SJCRH30 (cell line): ENCODE results near the gene PIEZO1. TPM values are rescaled to one million over a fixed set of nuclear protein-coding genes. Genes with fewer than 3 reads are reported as not detected.
"Not testable (repeated sequence)": the region's sequence is repeated elsewhere in the genome, so short reads cannot be mapped to it uniquely, and the experiment has no call there.

ENCODE experiments used
- DNase-seq, 2 experiments: peaks; one replicate each; pipeline ENCODE4 v3.0.0-alpha.2; 2015 to 2020
- H3K27ac ChIP-seq: fragments of 250-450 bp; sonication (Bioruptor Pico); 2 replicates; pipeline ENCODE4 v1.5.1; 2020; ENCODE audit warnings: mild to moderate bottlenecking, moderate library complexity
- H3K27me3 ChIP-seq: fragments of 250-450 bp; sonication (Bioruptor Pico); 2 replicates; pipeline ENCODE4 v1.5.1; 2020; ENCODE audit warnings: mild to moderate bottlenecking, moderate library complexity
- H3K36me3 ChIP-seq: fragments of 250-450 bp; sonication (Bioruptor Pico); 2 replicates; pipeline ENCODE4 v1.5.1; 2020; ENCODE audit warnings: mild to moderate bottlenecking, moderate library complexity
- H3K4me1 ChIP-seq: fragments of 250-450 bp; sonication (Bioruptor Pico); 2 replicates; pipeline ENCODE4 v1.5.1; 2020; ENCODE audit warnings: mild to moderate bottlenecking, moderate library complexity
- H3K4me3 ChIP-seq: fragments of 250-450 bp; sonication (Bioruptor Pico); 2 replicates; pipeline ENCODE4 v1.5.1; 2020; ENCODE audit warnings: mild to moderate bottlenecking, moderate library complexity
- H3K9me3 ChIP-seq: fragments of 250-450 bp; sonication (Bioruptor Pico); replicated peaks from 2 replicates; pipeline ENCODE4 v1.5.1; 2020; ENCODE audit warnings: mild to moderate bottlenecking, moderate library complexity
- total RNA-seq: library from RNA; depleted of rRNA; stranded (reverse); fragments of >200 nt; shearing (Covaris generic); gene quantifications from 2 replicates; pipeline ENCODE4 v1.2.3, GENCODE V29; 2014

The PIEZO1 gene
- total RNA-seq, 1 experiment from 2014 or later, result 28.1 TPM

- Histone ChIP-seq H3K36me3 (no peaks in the 10 kb centered on the region), H3K4me1 (peaks cover 32% of the 10 kb centered on the region), H3K9me3 (no peaks in the 10 kb centered on the region), H3K27me3 (no peaks in the 10 kb centered on the region), H3K4me3 (no peak overlapping the region; the same call in 1 of the 2 replicates), H3K27ac (peak overlapping the region; percentile 98)
- DNase-seq, result no peak
Measured at GRCh38 chr16:88774544-88775393, 10.3 kb downstream of the PIEZO1 start.

DNA sequence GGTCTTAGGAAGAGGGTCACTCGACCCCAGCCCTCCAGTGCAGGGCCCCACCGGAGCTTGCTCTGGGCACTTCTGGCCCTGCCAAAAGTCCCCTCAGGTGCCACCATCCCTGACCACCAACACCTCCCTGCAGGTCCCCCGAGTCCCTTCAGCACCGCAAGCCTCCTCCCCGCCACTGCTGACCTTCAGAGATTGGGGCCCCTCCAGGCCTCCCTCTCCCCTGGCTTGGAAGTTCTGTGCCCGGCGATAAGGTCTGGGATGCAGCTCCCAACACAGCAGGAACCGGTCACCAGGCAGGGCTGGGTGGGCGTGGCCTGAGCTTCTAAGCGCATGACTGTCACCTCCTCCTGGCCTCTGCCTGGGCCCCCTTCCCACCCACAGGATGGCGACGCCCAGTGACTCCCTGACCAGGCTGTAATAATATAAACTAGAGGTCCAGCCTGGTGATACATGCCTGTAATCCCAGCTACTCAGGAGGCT lies 11.2 kb downstream of the PIEZO1 start:
- peak; percentile 92 to 94 for DNase-seq
- peak overlapping the region; percentile 98 for H3K27ac ChIP-seq
- no peaks in the 10 kb centered on the region for H3K27me3 ChIP-seq
- H3K36me3 ChIP-seq, result no peaks in the 10 kb centered on the region
- H3K9me3 ChIP-seq, result no peaks in the 10 kb centered on the region
- peak overlapping the region; percentile 50 for H3K4me3 ChIP-seq
- H3K4me1 ChIP-seq, result peaks cover 35% of the 10 kb centered on the region

DNA sequence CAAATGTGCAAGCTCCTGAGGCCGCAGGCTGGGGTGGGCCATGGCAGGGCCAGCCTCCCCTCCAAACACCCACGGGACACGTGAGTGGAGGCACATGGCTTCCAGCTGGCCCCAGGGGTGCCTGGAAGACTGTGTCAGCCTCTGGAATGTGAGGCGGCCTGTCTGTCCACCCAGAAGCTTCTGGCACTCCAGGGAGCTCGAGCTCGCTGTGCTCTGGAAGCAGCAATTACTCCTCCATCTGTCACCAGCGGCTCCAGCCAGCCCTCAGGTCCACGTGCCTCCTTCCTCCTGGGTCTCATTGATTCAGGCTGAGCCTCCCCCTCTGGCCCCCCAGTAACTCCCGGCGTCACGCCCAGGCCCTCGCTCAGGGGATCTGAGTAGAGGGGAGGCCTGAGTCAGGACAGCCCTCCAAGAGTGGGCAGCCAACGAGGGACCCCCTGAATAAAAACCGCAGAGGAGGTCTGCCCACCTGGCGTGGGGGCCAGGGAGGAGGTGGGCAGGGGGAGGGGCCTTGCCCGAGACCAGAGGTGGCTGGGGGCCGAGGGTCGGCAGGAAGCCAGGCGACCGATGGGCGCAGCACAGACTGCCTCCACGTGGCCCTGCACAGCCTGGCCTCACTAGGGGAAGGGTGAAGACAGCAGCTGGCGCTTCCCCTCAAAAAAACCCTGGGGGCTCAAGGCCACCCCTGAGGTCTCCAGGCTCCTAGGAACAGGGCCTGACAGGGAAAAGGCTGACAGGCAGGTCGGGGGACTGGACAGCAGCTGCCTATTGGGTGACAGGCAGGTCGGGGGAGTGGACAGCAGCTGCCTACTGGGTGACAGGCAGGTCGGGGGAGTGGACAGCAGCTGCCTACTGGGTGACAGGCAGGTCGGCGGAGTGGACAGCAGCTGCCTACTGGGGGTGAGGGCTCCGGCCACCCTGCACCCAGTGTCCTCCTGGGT lies 11.9 kb downstream of the PIEZO1 start:
- Histone ChIP-seq H3K9me3 (no peaks in the 10 kb centered on the region), H3K27ac (peak overlapping the region; percentile 98), H3K36me3 (no peaks in the 10 kb centered on the region), H3K4me1 (peaks cover 41% of the 10 kb centered on the region), H3K27me3 (no peaks in the 10 kb centered on the region), H3K4me3 (peak overlapping the region; percentile 50)
- peak; percentile 97 to 98 for DNase-seq

DNA sequence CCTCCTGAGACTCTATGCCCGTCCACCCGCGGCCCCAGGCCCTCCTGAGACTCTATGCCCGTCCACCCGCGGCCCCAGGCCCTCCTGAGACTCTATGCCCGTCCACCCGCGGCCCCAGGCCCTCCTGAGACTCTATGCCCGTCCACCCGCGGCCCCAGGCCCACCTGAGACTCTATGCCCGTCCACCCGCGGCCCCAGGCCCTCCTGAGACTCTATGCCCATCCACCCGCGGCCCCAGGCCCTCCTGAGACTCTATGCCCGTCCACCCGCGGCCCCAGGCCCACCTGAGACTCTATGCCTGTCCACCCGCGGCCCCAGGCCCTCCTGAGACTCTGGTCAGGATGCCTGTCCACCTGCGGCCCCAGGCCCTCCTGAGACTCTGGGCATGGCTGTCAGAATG lies 13.2 kb downstream of the PIEZO1 start:
- peak overlapping the region; percentile 98; the same call in 1 of the 2 replicates for H3K27ac ChIP-seq
- peak overlapping the region; percentile 20; the same call in 1 of the 2 replicates for H3K4me3 ChIP-seq
- H3K36me3 ChIP-seq, H3K9me3 ChIP-seq, H3K27me3 ChIP-seq, DNase-seq: not testable (repeated sequence)
- H3K4me1 ChIP-seq, result peaks cover 47% of the 10 kb centered on the region

- Histone ChIP-seq H3K36me3 (no peaks in the 10 kb centered on the region), H3K27me3 (no peaks in the 10 kb centered on the region), H3K27ac (peak overlapping the region; percentile 83), H3K4me3 (peak overlapping the region; percentile 53), H3K9me3 (no peaks in the 10 kb centered on the region), H3K4me1 (peaks cover 47% of the 10 kb centered on the region)
- DNase-seq, result no peak
Measured at GRCh38 chr16:88771294-88771772, 13.7 kb downstream of the PIEZO1 start.

GRCh38 chr16:88770461-88771293 lies 14.3 kb downstream of the PIEZO1 start:
- Histone ChIP-seq H3K36me3 (no peaks in the 10 kb centered on the region), H3K4me3 (peak overlapping the region; percentile 53), H3K4me1 (peaks cover 47% of the 10 kb centered on the region), H3K27me3 (no peaks in the 10 kb centered on the region), H3K27ac (peak overlapping the region; percentile 83), H3K9me3 (no peaks in the 10 kb centered on the region)
- peak; percentile 95 to 97 for DNase-seq

DNA sequence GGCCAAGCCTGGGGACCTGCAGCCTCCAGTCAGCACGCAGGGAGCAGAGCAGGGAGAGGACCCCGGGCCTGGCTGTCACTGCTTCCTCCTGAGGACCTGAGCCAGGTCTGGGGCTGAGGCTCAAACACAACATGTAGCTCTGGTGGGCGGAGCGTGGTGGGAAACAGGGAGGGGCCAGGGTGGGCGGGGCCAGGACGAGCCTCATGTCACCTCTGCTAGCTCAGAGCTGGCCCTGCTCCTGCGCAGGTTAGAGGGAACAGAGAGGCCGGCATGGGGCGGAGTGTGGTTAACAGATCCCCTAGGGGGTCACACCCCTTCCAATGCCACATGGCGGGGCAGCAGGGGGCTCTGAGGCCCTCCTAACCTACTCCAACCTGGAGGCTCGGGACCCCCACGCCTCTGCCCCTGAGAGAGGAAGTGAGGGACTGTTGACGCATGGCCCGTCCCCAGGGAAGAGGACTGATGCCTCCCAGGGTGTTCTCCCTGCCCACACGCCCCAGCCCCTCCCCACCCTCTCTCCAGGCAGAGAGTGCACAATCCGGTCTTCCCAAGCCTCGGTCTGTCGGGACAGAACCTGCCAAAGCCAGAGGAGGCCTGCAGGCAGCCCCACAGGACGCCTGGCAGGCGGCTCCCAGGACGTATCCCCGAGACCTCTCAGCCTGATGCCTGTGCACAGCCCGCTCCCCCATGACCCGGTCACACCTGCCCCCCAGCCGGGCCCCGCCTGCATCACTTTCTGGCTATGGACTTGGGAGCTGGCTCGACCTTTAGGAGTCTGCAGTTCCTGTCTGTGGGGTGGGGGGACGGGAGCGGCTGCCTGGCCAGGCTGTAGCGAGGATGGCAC lies 15.2 kb downstream of the PIEZO1 start:
- H3K36me3 ChIP-seq, result no peaks in the 10 kb centered on the region
- peak overlapping the region; percentile 53 for H3K4me3 ChIP-seq
- peaks cover 47% of the 10 kb centered on the region for H3K4me1 ChIP-seq
- H3K9me3 ChIP-seq, result no peaks in the 10 kb centered on the region
- peak overlapping the region; percentile 83 for H3K27ac ChIP-seq
- peak; percentile 60 to 77 for DNase-seq
- H3K27me3 ChIP-seq, result no peaks in the 10 kb centered on the region

GRCh38 chr16:88768071-88768783 lies 16.8 kb downstream of the PIEZO1 start:
- Histone ChIP-seq H3K4me1 (peaks cover 38% of the 10 kb centered on the region), H3K9me3 (no peaks in the 10 kb centered on the region), H3K27ac (peak overlapping the region; percentile 5; the same call in 1 of the 2 replicates), H3K27me3 (no peaks in the 10 kb centered on the region), H3K36me3 (no peaks in the 10 kb centered on the region), H3K4me3 (peak overlapping the region; percentile 6; the same call in 1 of the 2 replicates)
- peak; percentile 52 to 54 for DNase-seq

GRCh38 chr16:88767546-88768070 lies 17.4 kb downstream of the PIEZO1 start:
- H3K4me1 ChIP-seq, result peaks cover 32% of the 10 kb centered on the region
- no peaks in the 10 kb centered on the region for H3K9me3 ChIP-seq
- DNase-seq, result no peak
- peak overlapping the region; percentile 5; the same call in 1 of the 2 replicates for H3K27ac ChIP-seq
- H3K4me3 ChIP-seq, result no peak overlapping the region
- H3K27me3 ChIP-seq, result no peaks in the 10 kb centered on the region
- H3K36me3 ChIP-seq, result no peaks in the 10 kb centered on the region

DNA sequence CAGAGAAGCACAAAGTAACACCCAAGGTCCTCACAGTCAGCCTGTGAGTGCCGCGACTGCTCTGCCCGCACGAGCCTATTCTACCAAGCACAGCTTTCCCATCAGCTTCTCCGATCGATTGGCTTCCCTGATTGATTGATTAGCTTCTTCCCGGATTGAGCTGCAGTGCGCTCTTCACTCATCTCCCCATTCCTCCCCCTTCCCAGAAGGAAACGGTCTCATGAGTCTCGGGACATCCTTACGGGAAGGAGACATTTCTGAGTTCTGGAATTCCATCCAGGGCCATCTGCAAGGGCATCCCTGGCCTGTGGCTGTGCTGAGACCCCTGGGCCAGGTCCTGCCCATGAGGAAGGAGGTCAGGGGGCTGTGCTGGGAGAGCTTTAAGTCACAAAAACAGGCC lies 18.0 kb downstream of the PIEZO1 start:
- Histone ChIP-seq H3K36me3 (no peaks in the 10 kb centered on the region), H3K4me3 (no peak overlapping the region), H3K9me3 (no peaks in the 10 kb centered on the region), H3K27ac (no peak overlapping the region), H3K4me1 (peaks cover 26% of the 10 kb centered on the region), H3K27me3 (no peaks in the 10 kb centered on the region)
- no peak for DNase-seq

DNA sequence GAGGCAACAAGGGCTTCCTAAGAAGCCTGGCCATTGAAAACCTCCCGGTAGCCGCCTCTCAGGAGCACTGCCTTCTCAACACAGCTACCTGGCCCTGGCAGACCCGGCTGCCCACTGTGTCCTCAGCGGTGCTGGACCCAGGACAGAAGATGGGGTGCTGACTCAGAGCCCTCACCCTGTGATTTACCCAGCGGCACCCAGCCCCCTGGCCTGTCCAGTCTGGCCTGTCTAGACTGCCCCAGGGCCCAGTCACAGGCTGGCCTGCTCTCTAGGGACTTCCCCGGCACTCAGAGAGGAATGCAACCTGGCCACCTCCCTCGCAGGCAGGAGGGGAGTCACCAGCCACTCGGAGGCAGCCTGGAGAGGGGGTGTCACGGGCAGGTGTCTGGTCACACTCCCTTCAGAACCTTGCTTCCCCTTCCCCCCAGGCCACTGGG lies 20.1 kb downstream of the PIEZO1 start:
- no peak overlapping the region for H3K4me3 ChIP-seq
- DNase-seq, result no peak
- H3K4me1 ChIP-seq, result peaks cover 21% of the 10 kb centered on the region
- no peaks in the 10 kb centered on the region for H3K36me3 ChIP-seq
- H3K9me3 ChIP-seq, result no peaks in the 10 kb centered on the region
- no peaks in the 10 kb centered on the region for H3K27me3 ChIP-seq
- H3K27ac ChIP-seq, result no peak overlapping the region

DNA sequence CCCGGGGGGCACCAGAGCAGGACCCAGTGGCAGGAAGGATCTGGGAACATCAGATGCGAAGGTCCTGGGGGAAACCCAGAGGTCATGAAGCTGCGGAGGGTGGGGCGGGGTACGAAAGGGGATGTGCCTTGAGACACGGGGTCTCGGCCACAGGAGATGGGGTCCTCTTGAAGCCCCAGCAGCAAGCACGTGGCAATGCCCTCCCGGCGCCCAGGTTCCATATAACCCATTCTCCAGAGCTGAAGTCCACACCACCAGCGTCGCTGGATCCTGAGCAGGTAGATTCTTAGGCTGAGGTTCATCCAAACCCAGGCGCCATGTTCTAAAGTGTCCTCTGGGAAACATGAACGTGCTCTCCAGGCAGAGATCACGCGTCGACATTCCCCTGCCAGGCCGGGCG lies 20.9 kb downstream of the PIEZO1 start:
- Histone ChIP-seq H3K9me3 (no peaks in the 10 kb centered on the region), H3K4me1 (peaks cover 18% of the 10 kb centered on the region), H3K36me3 (no peaks in the 10 kb centered on the region), H3K4me3 (no peak overlapping the region), H3K27ac (no peak overlapping the region), H3K27me3 (no peaks in the 10 kb centered on the region)
- DNase-seq, result no peak
